ENCODE results near the gene CHURC1.
A peak's percentile ranks its signal among the peaks of the same experiment; 100 is the strongest.

CHURC1 gene

GRCh38 chr14:64970041-64970440 lies 55.8 kb downstream of the CHURC1 start:
- no peak for TF ChIP-seq CTCF (IDR thresholded peaks at IDR 0.05; ENCODE audit: insufficient read depth, low read depth, low read length, missing control alignments)
- no peak for DNase-seq (ENCODE audit: low read depth)
- no peak overlapping the region for H3K4me3 ChIP-seq (ENCODE audit: low read length)

- no peak for DNase-seq (ENCODE audit: low read depth)
- no peak overlapping the region for H3K4me3 ChIP-seq (ENCODE audit: low read length)
- no peak for TF ChIP-seq CTCF (IDR thresholded peaks at IDR 0.05; ENCODE audit: insufficient read depth, low read depth, low read length, missing control alignments)
Measured at GRCh38 chr14:64970776-64971477, 56.7 kb downstream of the CHURC1 start.

GRCh38 chr14:64971491-64971942 lies 57.3 kb downstream of the CHURC1 start:
- DNase-seq (ENCODE audit: low read depth): no peak
- peak overlapping the region; percentile 41 for H3K4me3 ChIP-seq (ENCODE audit: low read length)
- no peak for TF ChIP-seq CTCF (IDR thresholded peaks at IDR 0.05; ENCODE audit: insufficient read depth, low read depth, low read length, missing control alignments)

- peak within 1 kb of the TSS; percentile 43 for H3K4me3 ChIP-seq (ENCODE audit: low read length)
- peak; percentile 40 for DNase-seq (ENCODE audit: low read depth)
- no peak for TF ChIP-seq CTCF (IDR thresholded peaks at IDR 0.05; ENCODE audit: insufficient read depth, low read depth, low read length, missing control alignments)
Measured at GRCh38 chr14:64971943-64972791, 57.9 kb downstream of the CHURC1 start, which contains the start of gene RAB15. Gene RAB15, minus strand, starts transcription at chr14:64972336. Its CDS starts 260 bp downstream, at chr14:64972076.

DNA sequence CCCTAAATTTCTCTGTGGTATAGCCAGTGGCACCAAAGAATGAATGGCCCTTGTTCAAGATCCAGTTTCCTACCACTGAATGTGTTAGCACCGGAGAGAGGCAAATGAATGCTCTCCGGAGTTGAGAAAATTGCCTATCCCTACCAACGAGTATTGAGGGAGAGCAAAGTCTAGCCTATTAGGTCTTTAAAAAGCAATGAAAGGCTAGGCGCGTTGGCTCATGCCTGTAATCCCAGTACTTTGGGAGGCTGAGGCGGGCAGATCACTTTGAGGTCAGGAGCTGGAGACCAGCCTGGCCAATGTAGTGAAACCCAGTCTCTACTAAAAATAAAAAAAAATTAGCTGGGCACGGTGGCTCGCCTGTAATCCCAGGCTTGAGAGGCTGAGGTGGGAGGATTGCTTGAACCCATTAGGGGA lies 58.8 kb downstream of the CHURC1 start:
- DNase-seq (ENCODE audit: low read depth): no peak
- no peak for TF ChIP-seq CTCF (IDR thresholded peaks at IDR 0.05; ENCODE audit: insufficient read depth, low read depth, low read length, missing control alignments)
- H3K4me3 ChIP-seq (ENCODE audit: low read length): no peak overlapping the region

DNA sequence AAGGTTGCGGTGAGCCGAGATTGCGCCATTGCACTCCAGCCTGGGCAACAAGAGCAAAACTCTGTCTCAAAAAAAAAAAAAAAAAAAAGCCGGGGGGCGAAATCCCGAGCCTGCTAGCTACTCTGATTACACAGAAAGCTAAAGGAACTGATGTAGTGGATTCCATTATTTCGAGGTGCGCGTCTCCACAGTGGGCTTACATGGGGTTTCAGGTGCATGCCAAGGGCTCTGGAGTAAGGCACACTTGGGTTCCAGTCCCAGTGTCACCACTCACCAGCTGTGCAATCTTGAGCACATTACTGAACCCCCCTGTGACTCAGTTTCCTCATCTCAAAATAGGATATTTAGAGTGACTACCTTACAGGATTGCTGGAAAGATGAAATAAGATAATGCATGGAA lies 59.6 kb downstream of the CHURC1 start:
- no peak for DNase-seq (ENCODE audit: low read depth)
- no peak overlapping the region for H3K4me3 ChIP-seq (ENCODE audit: low read length)
- TF ChIP-seq CTCF (IDR thresholded peaks at IDR 0.05; ENCODE audit: insufficient read depth, low read depth, low read length, missing control alignments): no peak
